Activated T-cell treated with anti-CD3 and anti-CD28 coated beads, Interleukin-2, amount 50 U/mL, for 4 hours (primary cell): ENCODE measurements around the gene ASPHD2. TPM values are rescaled to one million over a fixed set of nuclear protein-coding genes. Genes with fewer than 3 reads are reported as not detected.

Experiments
- ATAC-seq, 2 donors: fragments of 200-7000 bp; cut with Tn5 transposase; one replicate each; pipeline ENCODE4 v1.10.0; 2021
- DNase-seq: peaks from one replicate; pipeline ENCODE4 v3.0.0-alpha.2; 2020
- H3K27me3 Mint-ChIP-seq: one replicate; pipeline ENCODE4 v1.8.0; 2021; ENCODE audit warnings: low read depth, mixed read lengths
- H3K36me3 Mint-ChIP-seq: one replicate; pipeline ENCODE4 v1.8.0; 2022; ENCODE audit warnings: mixed read lengths; ENCODE audit not compliant: insufficient read depth
- H3K4me1 Mint-ChIP-seq: one replicate; pipeline ENCODE4 v1.8.0; 2021; ENCODE audit warnings: low read depth, mixed read lengths
- H3K4me3 Mint-ChIP-seq: one replicate; pipeline ENCODE4 v1.8.0; 2021; ENCODE audit warnings: mild to moderate bottlenecking, moderate library complexity, mixed read lengths
- H3K9me3 Mint-ChIP-seq: one replicate; pipeline ENCODE4 v1.8.0; 2021; ENCODE audit warnings: mixed read lengths
- total RNA-seq, 3 donors: library from RNA; stranded (reverse); gene quantifications; one replicate each; pipeline ENCODE4 v1.2.1, GENCODE V29; 2021

Gene ASPHD2
- total RNA-seq, 3 donors from 2014 or later: 8.2 to 10.4 (median 8.9) TPM

GRCh38 chr22:26446808-26447515, 17.9 kb downstream of the ASPHD2 start:
- H3K4me1 Mint-ChIP-seq: no peaks in the 10 kb centered on the region
- no peak overlapping the region for H3K4me3 Mint-ChIP-seq
- H3K9me3 Mint-ChIP-seq: no peaks in the 10 kb centered on the region
- no peaks in the 10 kb centered on the region for H3K27me3 Mint-ChIP-seq
- H3K36me3 Mint-ChIP-seq: peaks cover 11% of the 10 kb centered on the region
- ATAC-seq (no peak), DNase-seq (no peak)

- Mint-ChIP-seq H3K27me3 (no peaks in the 10 kb centered on the region), H3K9me3 (no peaks in the 10 kb centered on the region), H3K4me3 (no peak overlapping the region), H3K4me1 (no peaks in the 10 kb centered on the region), H3K36me3 (peaks cover 16% of the 10 kb centered on the region)
- no peak for DNase-seq
- ATAC-seq: no peak
These were observed 18.7 kb downstream of the ASPHD2 start for GRCh38 chr22:26447584-26448329.

GRCh38 chr22:26448334-26448733, 19.3 kb downstream of the ASPHD2 start:
- H3K36me3 Mint-ChIP-seq: peaks cover 16% of the 10 kb centered on the region
- no peaks in the 10 kb centered on the region for H3K9me3 Mint-ChIP-seq
- H3K4me1 Mint-ChIP-seq: no peaks in the 10 kb centered on the region
- no peak overlapping the region for H3K4me3 Mint-ChIP-seq
- H3K27me3 Mint-ChIP-seq: no peaks in the 10 kb centered on the region
- ATAC-seq (no peak), DNase-seq (no peak)

- ATAC-seq: no peak
- DNase-seq: no peak
- H3K4me3 Mint-ChIP-seq: no peak overlapping the region
- H3K27me3 Mint-ChIP-seq: no peaks in the 10 kb centered on the region
- no peaks in the 10 kb centered on the region for H3K9me3 Mint-ChIP-seq
- no peaks in the 10 kb centered on the region for H3K4me1 Mint-ChIP-seq
- H3K36me3 Mint-ChIP-seq: peaks cover 15% of the 10 kb centered on the region
These were observed 19.9 kb downstream of the ASPHD2 start for GRCh38 chr22:26448941-26449340.

GRCh38 chr22:26450453-26451185, 21.6 kb downstream of the ASPHD2 start:
- H3K9me3 Mint-ChIP-seq: no peaks in the 10 kb centered on the region
- DNase-seq (no peak), ATAC-seq (no peak)
- no peak overlapping the region for H3K4me3 Mint-ChIP-seq
- H3K27me3 Mint-ChIP-seq: no peaks in the 10 kb centered on the region
- no peaks in the 10 kb centered on the region for H3K4me1 Mint-ChIP-seq
- H3K36me3 Mint-ChIP-seq: peaks cover 13% of the 10 kb centered on the region

DNA sequence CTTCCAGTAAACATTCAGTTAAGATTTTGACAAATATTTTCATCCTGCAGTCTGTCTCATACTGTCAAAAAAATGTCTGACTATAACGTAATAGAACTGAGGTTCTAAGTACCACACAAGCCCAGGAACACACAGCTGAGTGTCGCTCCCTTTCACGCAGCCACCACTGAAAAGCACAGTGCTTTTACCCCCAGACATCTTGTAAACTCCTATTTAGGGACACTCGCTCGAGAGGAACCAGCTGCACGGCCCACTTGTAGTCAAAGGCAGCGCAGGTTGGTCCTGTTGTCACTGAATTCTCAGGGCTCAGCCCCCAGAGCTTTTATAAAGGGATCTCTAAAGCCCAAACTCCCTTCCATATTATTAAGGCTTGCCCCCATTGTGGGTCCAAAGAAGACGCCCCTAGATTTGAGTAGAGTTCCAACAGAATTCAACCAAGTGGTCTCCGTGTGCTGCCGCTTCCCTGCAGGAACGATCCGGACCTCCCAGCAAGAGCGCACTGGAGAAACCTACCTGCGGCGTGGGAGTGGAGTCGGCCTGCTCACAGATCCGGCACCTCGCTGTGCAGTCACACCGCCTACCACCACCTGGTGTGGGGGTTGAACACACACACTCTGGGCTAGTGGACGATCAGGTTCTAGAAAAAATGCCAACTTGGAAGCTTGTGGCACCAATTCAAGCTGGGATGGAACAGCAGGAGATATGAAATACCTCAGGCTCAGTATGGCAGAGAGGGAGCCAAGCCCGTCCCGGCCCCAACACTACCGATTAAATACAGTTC, 23.4 kb downstream of the ASPHD2 start:
- Mint-ChIP-seq H3K4me3 (no peak overlapping the region), H3K4me1 (no peaks in the 10 kb centered on the region), H3K36me3 (peaks cover 19% of the 10 kb centered on the region), H3K9me3 (no peaks in the 10 kb centered on the region), H3K27me3 (no peaks in the 10 kb centered on the region)
- no peak for DNase-seq
- no peak for ATAC-seq

GRCh38 chr22:26453216-26453615, 24.2 kb downstream of the ASPHD2 start:
- Mint-ChIP-seq H3K4me3 (no peak overlapping the region), H3K27me3 (no peaks in the 10 kb centered on the region), H3K4me1 (no peaks in the 10 kb centered on the region), H3K36me3 (peaks cover 25% of the 10 kb centered on the region), H3K9me3 (no peaks in the 10 kb centered on the region)
- ATAC-seq (no peak), DNase-seq (no peak)

DNA sequence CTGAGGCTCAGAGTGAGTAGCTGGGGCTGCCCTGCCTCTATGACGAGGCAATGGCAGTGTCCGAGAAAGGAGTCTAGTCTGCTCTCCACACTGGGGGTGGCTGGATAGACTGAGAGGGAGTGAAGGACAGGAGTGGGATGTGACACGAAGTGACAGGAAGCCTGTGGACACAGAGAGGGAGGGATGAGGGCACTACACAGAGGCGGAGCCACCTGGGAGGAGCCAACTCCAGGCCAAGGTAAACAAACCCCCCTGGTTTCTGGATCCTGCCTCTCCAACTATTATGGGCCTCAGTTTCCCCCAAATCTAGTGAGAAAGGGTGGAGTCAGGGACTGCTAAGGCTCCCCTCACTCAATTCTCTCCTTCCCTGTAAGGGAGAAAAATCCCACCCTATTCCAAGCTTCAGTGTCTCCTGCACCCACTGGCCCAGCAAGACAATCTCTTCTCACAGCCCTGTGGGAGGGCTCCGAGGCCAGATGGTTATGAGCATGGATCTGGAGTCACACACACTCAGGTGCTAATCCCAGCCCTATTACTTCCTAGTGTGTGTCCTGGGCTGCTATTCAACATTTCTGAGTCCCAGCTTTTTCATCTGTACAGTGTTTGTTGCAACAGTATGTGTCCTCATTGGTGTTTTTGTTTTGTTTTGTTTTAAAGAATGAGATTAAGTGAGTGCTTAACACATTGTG, 24.9 kb downstream of the ASPHD2 start:
- H3K9me3 Mint-ChIP-seq: no peaks in the 10 kb centered on the region
- no peaks in the 10 kb centered on the region for H3K27me3 Mint-ChIP-seq
- peaks cover 27% of the 10 kb centered on the region for H3K36me3 Mint-ChIP-seq
- H3K4me3 Mint-ChIP-seq: no peak overlapping the region
- no peak for ATAC-seq
- H3K4me1 Mint-ChIP-seq: no peaks in the 10 kb centered on the region
- DNase-seq: no peak

- H3K27me3 Mint-ChIP-seq: no peaks in the 10 kb centered on the region
- no peaks in the 10 kb centered on the region for H3K4me1 Mint-ChIP-seq
- no peaks in the 10 kb centered on the region for H3K9me3 Mint-ChIP-seq
- ATAC-seq (no peak), DNase-seq (no peak)
- H3K4me3 Mint-ChIP-seq: no peak overlapping the region
- H3K36me3 Mint-ChIP-seq: peaks cover 25% of the 10 kb centered on the region
These were observed 28.7 kb downstream of the ASPHD2 start for GRCh38 chr22:26457661-26458272.

- no peaks in the 10 kb centered on the region for H3K4me1 Mint-ChIP-seq
- no peaks in the 10 kb centered on the region for H3K27me3 Mint-ChIP-seq
- DNase-seq (no peak), ATAC-seq (no peak)
- peaks cover 38% of the 10 kb centered on the region for H3K36me3 Mint-ChIP-seq
- H3K9me3 Mint-ChIP-seq: no peaks in the 10 kb centered on the region
- H3K4me3 Mint-ChIP-seq: no peak overlapping the region
These were observed 31.1 kb downstream of the ASPHD2 start for GRCh38 chr22:26460202-26460601.

GRCh38 chr22:26461188-26461810, 32.2 kb downstream of the ASPHD2 start:
- Mint-ChIP-seq H3K36me3 (peaks cover 44% of the 10 kb centered on the region), H3K27me3 (no peaks in the 10 kb centered on the region), H3K4me3 (no peak overlapping the region), H3K9me3 (no peaks in the 10 kb centered on the region), H3K4me1 (no peaks in the 10 kb centered on the region)
- ATAC-seq (peak in 1 of 2 donors; percentile 48), DNase-seq (peak; percentile 37)

GRCh38 chr22:26462051-26462450, 33.0 kb downstream of the ASPHD2 start:
- no peaks in the 10 kb centered on the region for H3K9me3 Mint-ChIP-seq
- DNase-seq (no peak), ATAC-seq (no peak)
- H3K27me3 Mint-ChIP-seq: no peaks in the 10 kb centered on the region
- H3K4me3 Mint-ChIP-seq: no peak overlapping the region
- H3K36me3 Mint-ChIP-seq: peaks cover 49% of the 10 kb centered on the region
- H3K4me1 Mint-ChIP-seq: no peaks in the 10 kb centered on the region

GRCh38 chr22:26462641-26463040, 33.6 kb downstream of the ASPHD2 start:
- Mint-ChIP-seq H3K4me1 (no peaks in the 10 kb centered on the region), H3K4me3 (no peak overlapping the region), H3K27me3 (no peaks in the 10 kb centered on the region), H3K36me3 (peaks cover 45% of the 10 kb centered on the region), H3K9me3 (no peaks in the 10 kb centered on the region)
- no peak for ATAC-seq
- DNase-seq: no peak
